IPS-11a (cell line): ENCODE measurements around the gene SMIM3.
"Not testable (repeated sequence)": the region's sequence is repeated elsewhere in the genome, so short reads cannot be mapped to it uniquely, and the experiment has no call there.

Experiments used
- H3K4me3 ChIP-seq: one replicate; pipeline ENCODE4 v1.5.1; 2013; ENCODE audit warnings: low read depth, low read length, control low read depth

Gene SMIM3

DNA sequence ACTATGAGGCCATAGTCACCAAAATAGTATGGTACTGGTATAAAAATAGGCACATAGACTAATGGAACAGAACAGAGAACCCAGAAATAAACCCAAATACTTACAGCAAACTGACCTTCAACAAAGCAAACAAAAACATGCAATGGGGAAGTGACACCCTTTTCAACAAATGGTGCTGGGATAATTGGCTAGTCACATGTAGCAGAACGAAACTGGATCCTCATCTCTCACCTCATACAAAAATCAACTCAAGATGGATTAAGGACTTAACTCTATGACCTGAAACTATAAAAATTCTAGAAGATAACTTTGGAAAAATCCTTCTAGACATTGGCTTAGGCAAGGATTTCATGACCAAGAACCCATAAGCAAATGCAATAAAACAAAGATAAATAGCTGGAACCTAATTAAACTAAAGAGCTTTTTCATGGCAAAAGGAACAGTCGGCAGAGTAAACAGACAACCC, 14.9 kb downstream of the SMIM3 start:
- not testable (repeated sequence) for H3K4me3 ChIP-seq

DNA sequence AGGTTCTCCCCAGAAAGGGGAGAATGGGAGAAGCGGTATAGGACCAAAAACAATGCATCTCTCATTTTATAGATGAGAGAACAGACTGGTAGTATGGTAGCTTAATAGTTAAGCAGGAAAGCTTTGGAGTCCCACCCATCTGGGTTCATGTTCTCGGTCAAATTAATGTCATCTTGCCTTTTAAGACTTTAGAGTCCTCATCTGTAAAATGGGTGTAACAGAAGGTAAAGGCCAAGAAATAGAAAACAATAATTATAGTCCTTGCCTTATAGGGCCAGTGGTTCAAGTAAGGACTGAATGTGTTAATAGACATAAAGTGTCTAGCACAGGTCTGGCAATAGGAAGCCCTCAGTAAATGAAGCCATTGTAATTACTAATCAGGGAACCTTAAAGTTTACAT, 16.4 kb downstream of the SMIM3 start:
- no peak overlapping the region for H3K4me3 ChIP-seq

DNA sequence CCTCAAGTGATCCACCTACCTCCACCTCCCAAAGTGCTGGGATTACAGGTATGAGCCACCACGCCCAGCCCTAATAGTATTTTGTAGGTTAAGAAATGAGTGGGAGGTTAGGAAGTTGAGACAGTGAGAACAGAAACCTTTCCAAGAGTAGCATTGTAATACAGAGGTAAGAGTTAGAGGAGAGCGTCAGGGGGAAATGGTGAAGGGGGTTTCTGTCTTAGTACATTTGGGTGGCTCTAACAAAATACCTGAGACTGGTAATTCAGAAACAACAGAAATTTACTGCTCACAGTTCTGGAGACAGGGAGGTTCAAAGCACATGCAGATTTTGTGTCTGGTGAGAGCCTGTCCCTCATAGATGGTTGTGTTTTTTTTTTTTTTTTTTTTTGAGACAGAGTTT, 18.8 kb downstream of the SMIM3 start:
- no peak overlapping the region for H3K4me3 ChIP-seq

- peak overlapping the region; percentile 41 for H3K4me3 ChIP-seq
Observed at GRCh38 chr5:150801117-150801927, 22.8 kb downstream of the SMIM3 start.

GRCh38 chr5:150804388-150804787, 25.8 kb downstream of the SMIM3 start:
- no peak overlapping the region for H3K4me3 ChIP-seq

- H3K4me3 ChIP-seq, result no peak overlapping the region
Observed at GRCh38 chr5:150809363-150809762, 30.8 kb downstream of the SMIM3 start.

DNA sequence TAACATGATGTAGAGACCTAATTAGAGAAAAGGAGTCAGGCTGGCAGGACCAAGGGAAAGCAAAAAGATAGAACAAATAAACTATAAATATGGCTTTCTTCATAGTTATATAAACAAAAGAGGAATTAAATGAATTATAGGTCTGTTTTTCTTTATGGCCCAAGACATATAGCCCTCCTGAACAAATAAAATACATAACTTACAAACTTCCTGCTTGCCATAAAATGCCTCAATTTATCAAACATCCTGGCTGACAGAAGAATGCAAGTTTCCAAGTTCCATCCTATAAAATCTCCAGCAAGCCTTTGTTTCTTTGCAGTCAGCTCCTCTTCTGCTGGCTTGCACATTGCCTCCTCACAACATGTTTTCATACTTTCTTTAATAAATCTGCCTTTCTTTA, 36.5 kb downstream of the SMIM3 start:
- H3K4me3 ChIP-seq, result no peak overlapping the region

GRCh38 chr5:150816946-150817345, 38.4 kb downstream of the SMIM3 start:
- H3K4me3 ChIP-seq, result no peak overlapping the region

GRCh38 chr5:150829744-150830143, 51.2 kb downstream of the SMIM3 start:
- no peak overlapping the region for H3K4me3 ChIP-seq

- not testable (repeated sequence) for H3K4me3 ChIP-seq
Observed at GRCh38 chr5:150831821-150832220, 53.3 kb downstream of the SMIM3 start.

DNA sequence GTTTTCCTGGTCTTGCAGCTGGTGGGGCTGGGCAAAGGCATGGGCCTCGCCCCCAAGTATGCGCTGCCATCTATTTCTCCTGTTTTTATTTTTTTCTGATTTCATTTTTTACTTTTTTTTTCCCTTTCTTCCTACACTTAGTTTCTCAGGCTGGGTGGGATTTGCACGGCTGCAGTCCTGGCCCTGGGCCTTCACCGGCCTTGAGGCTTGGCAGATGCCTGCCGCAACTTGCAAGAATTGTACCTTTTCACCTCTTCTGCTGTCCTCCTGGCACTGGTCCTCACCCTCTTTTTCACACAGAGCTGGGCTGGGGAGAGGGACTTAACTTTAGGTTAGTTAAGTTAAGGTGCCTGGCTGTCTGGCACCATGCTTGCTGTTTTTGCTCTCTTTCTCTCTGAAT, 57.5 kb downstream of the SMIM3 start:
- no peak overlapping the region for H3K4me3 ChIP-seq

- no peak overlapping the region for H3K4me3 ChIP-seq
Observed at GRCh38 chr5:150836703-150837102, 58.1 kb downstream of the SMIM3 start.

- not testable (repeated sequence) for H3K4me3 ChIP-seq
Observed at GRCh38 chr5:150845185-150845859, 66.8 kb downstream of the SMIM3 start.

GRCh38 chr5:150846308-150846653, 67.7 kb downstream of the SMIM3 start, which contains the start of gene IRGM:
Gene IRGM (plus strand): TSS chr5:150846521. CDS start chr5:150848124, 1,603 bp downstream.
- not testable (repeated sequence) for H3K4me3 ChIP-seq
